Cardiac muscle cell (in vitro differentiated cells and primary cell): ENCODE data around the gene MLF2. TPM values are rescaled to one million over a fixed set of nuclear protein-coding genes. Genes with fewer than 3 reads are reported as not detected.
A peak's percentile ranks its signal among the peaks of the same experiment; 100 is the strongest.
"Not testable (repeated sequence)": the region's sequence is repeated elsewhere in the genome, so short reads cannot be mapped to it uniquely, and the experiment has no call there.

Experiments
- DNase-seq, 2 donors: peaks; one replicate each; pipeline versions ENCODE4 v3.0.0 to v3.0.0-alpha.2; 2010 to 2017; ENCODE audit warnings: low read depth in 1 of 2, low spot score in 1 of 2
- H3K27ac ChIP-seq: fragments of 200-600 bp; sonication (generic); 2 replicates; pipeline ENCODE4 v1.5.1; 2016
- H3K27me3 ChIP-seq: fragments of 200-600 bp; sonication (generic); 2 replicates; pipeline ENCODE4 v1.6.0; 2016; ENCODE audit warnings: control low read depth
- H3K36me3 ChIP-seq: fragments of 200-600 bp; sonication (generic); 2 replicates; pipeline ENCODE4 v1.5.1; 2016; ENCODE audit warnings: control low read depth
- H3K4me1 ChIP-seq: fragments of 200-600 bp; sonication (generic); 2 replicates; pipeline ENCODE4 v1.8.1; 2017; ENCODE audit warnings: low read depth, mild to moderate bottlenecking, mixed run types
- H3K4me3 ChIP-seq: fragments of 200-600 bp; sonication (generic); 2 replicates; pipeline ENCODE4 v1.5.1; 2016; ENCODE audit warnings: mild to moderate bottlenecking
- H3K9me3 ChIP-seq: fragments of 200-600 bp; sonication (generic); 2 replicates; pipeline ENCODE4 v1.5.1; 2017; ENCODE audit warnings: low read depth, mild to moderate bottlenecking, control low read depth
- polyA plus RNA-seq: library from polyadenylated mRNA; unstranded; fragments of >200 nt; fragmentation: Nextera tagmentation; extraction: Ambion mirVana; gene quantifications from 2 replicates; pipeline ENCODE4 v1.2.1, GENCODE V29; 2016
- total RNA-seq: library from RNA; depleted of rRNA; stranded (reverse); fragments of >200 nt; gene quantifications from 2 replicates; pipeline ENCODE4 v1.2.3, GENCODE V29; 2016
- TF ChIP-seq, protein P1 (sequence below): IDR thresholded peaks from 2 replicates; pipeline ENCODE4 v1.5.1; 2012; ENCODE audit warnings: low read depth, mild to moderate bottlenecking, low read length

The MLF2 gene
- total and polyA plus RNA-seq, 2 experiments from 2014 or later, result 342 to 592 TPM

DNA sequence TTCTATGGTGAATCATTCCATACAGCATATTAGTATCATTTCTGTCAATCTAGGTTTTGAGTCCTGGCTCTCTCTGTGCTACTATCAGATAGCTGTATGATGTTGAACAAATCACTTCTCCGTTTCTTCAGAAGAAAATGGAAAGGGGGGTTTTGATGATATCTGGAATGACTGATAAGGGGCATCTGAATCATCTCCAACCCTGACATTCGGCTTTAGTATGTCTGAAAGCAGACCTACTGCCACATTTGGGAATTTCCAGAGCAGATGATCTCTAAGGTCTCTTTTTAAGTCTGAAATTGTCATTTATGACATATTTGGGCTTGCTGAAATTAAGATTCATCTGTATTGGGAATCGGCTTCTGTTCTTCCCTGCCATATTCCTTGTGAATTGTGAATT is 10.1 kb downstream of the MLF2 start:
- H3K4me3 ChIP-seq, result no peak overlapping the region
- H3K27ac ChIP-seq, result no peak overlapping the region
- H3K4me1 ChIP-seq, result no peaks in the 10 kb centered on the region
- H3K36me3 ChIP-seq, result peaks cover 13% of the 10 kb centered on the region
- TF ChIP-seq, protein P1, sequence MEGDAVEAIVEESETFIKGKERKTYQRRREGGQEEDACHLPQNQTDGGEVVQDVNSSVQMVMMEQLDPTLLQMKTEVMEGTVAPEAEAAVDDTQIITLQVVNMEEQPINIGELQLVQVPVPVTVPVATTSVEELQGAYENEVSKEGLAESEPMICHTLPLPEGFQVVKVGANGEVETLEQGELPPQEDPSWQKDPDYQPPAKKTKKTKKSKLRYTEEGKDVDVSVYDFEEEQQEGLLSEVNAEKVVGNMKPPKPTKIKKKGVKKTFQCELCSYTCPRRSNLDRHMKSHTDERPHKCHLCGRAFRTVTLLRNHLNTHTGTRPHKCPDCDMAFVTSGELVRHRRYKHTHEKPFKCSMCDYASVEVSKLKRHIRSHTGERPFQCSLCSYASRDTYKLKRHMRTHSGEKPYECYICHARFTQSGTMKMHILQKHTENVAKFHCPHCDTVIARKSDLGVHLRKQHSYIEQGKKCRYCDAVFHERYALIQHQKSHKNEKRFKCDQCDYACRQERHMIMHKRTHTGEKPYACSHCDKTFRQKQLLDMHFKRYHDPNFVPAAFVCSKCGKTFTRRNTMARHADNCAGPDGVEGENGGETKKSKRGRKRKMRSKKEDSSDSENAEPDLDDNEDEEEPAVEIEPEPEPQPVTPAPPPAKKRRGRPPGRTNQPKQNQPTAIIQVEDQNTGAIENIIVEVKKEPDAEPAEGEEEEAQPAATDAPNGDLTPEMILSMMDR, result no peak
- H3K27me3 ChIP-seq, result no peaks in the 10 kb centered on the region
- DNase-seq, result no peak
- H3K9me3 ChIP-seq, result no peaks in the 10 kb centered on the region

DNA sequence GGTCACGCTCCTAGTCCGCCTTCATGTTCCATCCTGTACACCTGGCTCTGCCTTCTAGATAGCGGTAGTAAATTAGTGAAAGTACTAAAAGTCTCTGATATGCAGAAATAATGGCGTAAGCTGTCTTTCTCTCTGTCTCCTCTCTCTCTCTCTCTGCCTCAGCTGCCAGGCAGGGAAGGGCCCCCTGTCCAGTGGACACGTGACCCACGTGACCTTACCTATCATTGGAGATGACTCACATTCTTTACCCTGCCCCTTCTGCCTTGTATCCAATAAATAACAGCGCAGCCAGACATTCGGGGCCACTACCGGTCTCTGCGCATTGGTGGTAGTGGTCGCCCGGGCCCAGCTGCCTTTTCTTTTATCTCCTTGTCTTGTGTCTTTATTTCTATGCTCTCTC is 10.9 kb downstream of the MLF2 start:
- not testable (repeated sequence) for H3K4me3 ChIP-seq, H3K36me3 ChIP-seq, H3K4me1 ChIP-seq, H3K9me3 ChIP-seq, DNase-seq, H3K27ac ChIP-seq, H3K27me3 ChIP-seq

DNA sequence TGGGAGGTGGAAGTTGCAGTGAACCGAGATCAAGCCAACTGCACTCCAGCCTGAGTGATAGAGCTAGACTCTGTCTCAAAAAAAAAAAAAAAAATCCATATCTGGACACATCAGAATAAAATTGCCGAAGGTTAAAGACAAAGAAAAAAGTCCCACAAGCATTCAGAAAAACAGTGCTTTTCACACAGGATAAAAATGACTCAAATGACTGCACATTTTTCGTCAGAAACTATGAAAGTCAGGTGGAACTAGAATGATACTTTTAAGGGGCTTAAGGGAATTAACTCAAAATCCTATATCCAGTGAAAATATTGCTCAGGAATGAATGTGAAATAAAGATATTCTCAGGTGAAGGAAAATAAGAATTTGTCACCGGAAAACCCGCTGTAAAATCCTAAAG is 16.2 kb downstream of the MLF2 start:
- H3K36me3 ChIP-seq, result no peaks in the 10 kb centered on the region
- peaks cover 3% of the 10 kb centered on the region for H3K4me1 ChIP-seq

DNA sequence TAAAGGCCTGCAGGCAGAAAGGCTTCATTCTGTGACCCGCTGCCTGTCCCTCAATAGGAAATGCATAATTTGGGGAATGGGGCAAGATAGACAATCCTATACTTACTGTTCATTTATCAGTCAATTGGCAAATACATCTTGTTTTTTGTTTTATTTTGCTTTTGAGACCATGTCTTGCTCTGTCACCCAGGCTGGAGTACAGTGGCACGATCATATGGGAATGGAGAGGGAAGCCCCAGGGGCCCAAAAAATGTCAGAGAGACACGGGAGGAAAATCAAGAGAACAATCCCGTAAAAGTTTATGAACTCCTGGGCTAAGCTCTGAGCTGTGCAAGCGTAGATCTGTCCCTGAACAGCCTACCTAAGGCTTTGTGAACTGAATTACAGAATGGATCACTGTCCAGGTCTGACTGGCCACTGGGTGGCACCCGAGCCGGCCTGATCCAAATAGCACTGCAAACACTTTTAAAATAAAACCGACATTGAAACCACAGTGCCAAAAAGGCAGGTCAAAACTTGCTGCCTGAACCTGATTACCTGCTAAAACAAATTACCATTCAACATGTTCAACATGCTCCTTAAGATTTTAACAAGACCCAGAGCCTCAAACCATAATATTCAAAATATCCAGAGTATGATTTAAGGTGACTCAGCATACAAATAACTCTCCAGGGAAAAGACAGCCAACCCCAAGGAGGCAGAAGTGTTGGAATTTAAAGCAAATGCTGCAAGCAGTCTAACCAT is 17.3 kb downstream of the MLF2 start:
- Histone ChIP-seq H3K4me3 (no peak overlapping the region), H3K27me3 (no peaks in the 10 kb centered on the region), H3K9me3 (no peaks in the 10 kb centered on the region), H3K36me3 (peaks cover 3% of the 10 kb centered on the region), H3K4me1 (peaks cover 3% of the 10 kb centered on the region), H3K27ac (peak overlapping the region; percentile 37)
- DNase-seq, result peak; percentile 72 to 76
- TF ChIP-seq, protein P1, result peak; percentile 83

More for the DNA sequence above, 16.2 kb downstream of the MLF2 start:
- TF ChIP-seq, protein P1, result no peak
- Histone ChIP-seq H3K9me3 (no peaks in the 10 kb centered on the region), H3K27ac (no peak overlapping the region), H3K4me3 (no peak overlapping the region), H3K27me3 (no peaks in the 10 kb centered on the region)
- DNase-seq, result no peak

DNA sequence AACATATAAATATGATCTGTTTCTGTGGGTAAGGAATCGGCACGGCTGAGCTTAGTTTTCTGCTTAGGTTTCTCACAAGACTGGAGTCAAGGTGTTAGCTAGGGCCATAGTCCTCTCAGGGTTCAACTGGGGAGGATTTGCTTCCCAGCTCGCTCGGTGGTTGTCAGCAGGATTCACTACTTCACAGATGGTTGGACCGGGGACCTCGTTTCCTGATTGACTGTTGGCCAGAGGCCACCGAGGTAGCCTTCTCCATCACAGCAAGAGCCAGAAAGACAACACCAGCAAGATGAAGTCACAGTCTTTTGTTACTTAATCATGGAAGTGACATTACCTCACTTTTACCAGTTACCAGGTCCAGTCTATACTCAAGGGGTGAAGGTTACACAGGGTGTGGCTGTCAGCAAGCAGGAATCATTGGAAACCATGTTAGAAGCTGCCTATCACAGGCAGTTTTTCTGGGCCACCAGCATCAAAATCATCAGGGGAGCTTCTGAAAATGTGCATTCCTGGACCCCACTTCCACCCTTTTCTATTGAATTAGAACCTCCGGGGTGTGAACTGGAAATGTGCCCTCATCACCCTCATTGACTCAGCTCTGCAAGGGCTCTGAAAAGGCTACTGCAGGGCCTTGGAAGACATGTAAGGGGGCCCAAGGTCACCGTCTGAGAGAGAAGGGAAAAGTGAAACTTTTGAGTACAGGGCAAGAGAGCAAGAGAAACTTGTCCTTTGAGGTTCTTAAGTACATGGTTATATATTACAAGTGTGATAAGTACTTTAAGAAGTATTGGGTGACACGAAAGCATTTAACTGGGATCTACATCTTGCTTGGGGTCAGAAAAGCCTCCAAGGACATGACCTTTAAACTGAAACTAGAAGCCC is 18.2 kb downstream of the MLF2 start:
- TF ChIP-seq, protein P1, result no peak

DNA sequence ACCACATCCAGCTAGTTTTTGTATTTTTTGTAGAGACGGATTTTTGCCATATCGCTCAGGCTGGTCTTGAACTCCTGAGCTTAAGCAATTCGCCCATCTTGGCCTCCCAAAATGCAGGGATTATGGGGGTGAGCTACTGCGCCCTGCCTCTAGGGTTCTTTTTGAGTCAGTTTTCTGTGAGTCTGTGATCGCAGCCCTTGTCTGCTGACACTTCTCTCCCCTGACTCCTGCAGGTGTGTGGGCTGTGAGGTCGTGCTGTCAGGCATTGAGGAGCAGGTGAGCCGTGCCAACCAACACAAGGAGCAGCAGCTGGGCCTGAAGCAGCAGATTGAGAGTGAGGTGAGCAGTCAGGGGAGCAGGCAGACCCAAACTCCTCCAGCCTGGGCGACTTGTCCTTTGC is 22.8 kb downstream of the MLF2 start:
- H3K36me3 ChIP-seq, result peaks cover 11% of the 10 kb centered on the region
- no peak for DNase-seq

More for the DNA sequence above, 18.2 kb downstream of the MLF2 start:
- peak overlapping the region; percentile 37 for H3K27ac ChIP-seq
- H3K9me3 ChIP-seq, result no peaks in the 10 kb centered on the region
- H3K36me3 ChIP-seq, result peaks cover 9% of the 10 kb centered on the region
- H3K27me3 ChIP-seq, result no peaks in the 10 kb centered on the region
- H3K4me3 ChIP-seq, result no peak overlapping the region
- H3K4me1 ChIP-seq, result peaks cover 3% of the 10 kb centered on the region
- no peak for DNase-seq

More for the DNA sequence above, 22.8 kb downstream of the MLF2 start:
- Histone ChIP-seq H3K4me3 (no peak overlapping the region), H3K27ac (no peak overlapping the region), H3K4me1 (no peaks in the 10 kb centered on the region), H3K27me3 (no peaks in the 10 kb centered on the region), H3K9me3 (no peaks in the 10 kb centered on the region)
- TF ChIP-seq, protein P1, result no peak
